GM12873 (cell line): Measurements from ENCODE around the gene PGLYRP4.

Experiments
- CTCF ChIP-seq: IDR thresholded peaks from 2 replicates; pipeline ENCODE4 v1.5.1; 2012; ENCODE audit warnings: low read depth, mild to moderate bottlenecking, moderate library complexity, low read length, control low read depth; ENCODE audit not compliant: insufficient read depth; ENCODE audit errors: missing control alignments

The PGLYRP4 gene

DNA sequence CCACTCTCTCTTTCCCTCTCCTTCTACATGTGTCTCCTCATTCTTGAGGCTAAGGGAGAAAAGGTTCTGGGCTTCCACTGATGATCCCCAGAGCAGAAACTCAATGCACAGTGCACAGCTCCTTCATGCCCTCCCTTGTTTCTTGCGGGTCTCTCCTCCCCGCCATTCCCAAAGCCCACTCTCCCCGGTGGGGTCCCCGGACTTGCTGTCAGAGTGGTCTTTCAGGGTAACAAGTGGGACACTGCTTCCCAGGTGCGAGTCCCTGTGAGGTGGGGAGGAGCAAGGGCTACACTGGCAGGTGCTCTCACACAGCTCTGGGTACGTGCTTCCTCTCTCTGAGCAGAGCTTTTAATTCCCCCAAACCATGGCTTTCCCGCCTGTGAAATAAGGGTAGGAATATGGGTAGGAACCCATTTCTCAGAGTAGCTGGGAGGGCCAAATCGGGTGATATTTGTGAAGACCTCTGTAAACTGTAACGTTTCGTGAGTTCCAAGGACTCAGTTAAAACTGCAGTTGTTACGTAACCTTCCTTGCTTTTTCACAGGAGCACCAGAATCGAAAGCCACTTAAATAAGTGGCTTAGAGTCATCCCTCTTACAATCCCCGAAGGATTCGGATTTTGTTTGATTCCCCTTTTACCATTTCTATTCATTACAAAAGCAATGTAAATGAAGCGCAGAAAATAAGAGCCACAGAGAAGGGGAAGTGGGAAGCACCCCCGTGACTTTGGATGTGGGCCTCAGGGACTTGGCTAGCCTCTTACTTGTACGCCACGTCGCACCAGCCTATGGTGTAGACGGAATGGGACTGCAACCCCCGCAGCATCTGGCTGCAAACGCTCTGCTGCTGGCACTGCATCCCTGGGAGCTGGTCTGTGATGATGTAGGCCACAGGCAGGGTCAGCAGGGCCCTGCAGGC is 42.1 kb downstream of the PGLYRP4 start:
- TF ChIP-seq CTCF: no peak

DNA sequence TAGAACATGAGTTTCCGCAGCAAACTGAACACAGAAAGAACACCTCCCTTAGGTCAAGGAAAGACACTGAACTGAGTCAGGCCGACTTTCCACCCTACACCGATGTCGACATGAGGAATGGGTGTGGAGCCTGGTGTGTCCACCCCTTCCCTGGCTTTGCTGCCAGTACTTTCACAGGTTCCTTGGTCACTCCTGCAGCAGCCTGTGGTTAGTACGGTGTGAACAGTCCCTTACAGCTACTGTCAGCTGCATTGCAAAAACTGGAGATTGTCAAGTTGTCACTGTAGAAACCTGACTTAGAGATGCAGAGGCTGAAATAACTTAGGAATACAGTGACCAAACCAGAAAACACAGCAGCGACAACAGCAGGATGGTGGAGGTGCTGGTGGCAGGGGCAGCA is 43.0 kb downstream of the PGLYRP4 start:
- no peak for TF ChIP-seq CTCF

GRCh38 chr1:153302308-153302707 is 46.3 kb downstream of the PGLYRP4 start:
- no peak for TF ChIP-seq CTCF

DNA sequence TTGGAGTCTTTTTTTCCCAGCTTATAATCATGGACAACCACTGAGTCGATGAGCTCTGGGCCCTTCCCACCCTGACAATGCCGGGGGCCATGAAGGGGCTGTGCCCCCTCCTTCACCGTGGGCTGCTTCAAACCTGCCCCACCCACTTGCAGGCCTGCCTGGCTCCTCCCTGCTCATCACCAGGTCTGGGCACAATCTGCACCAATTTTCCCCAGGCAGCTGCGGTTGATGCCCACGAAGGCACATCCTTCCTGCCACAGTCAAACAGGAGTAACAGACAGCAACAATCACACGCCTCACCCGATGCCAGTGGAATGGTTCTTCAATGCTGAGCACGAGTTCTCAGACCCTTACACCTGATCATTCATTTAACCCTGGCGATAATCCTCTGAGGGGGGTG is 54.8 kb downstream of the PGLYRP4 start:
- TF ChIP-seq CTCF: no peak

GRCh38 chr1:153293480-153293775 is 55.2 kb downstream of the PGLYRP4 start:
- TF ChIP-seq CTCF: no peak

GRCh38 chr1:153292740-153293479 is 55.7 kb downstream of the PGLYRP4 start:
- TF ChIP-seq CTCF: peak; percentile 2

- no peak for TF ChIP-seq CTCF
Measured at GRCh38 chr1:153292185-153292584, 56.5 kb downstream of the PGLYRP4 start.
